ENCODE data around the gene ATP6V0A4.
"Not testable (repeated sequence)": the region's sequence is repeated elsewhere in the genome, so short reads cannot be mapped to it uniquely, and the experiment has no call there.

The ATP6V0A4 gene

DNA sequence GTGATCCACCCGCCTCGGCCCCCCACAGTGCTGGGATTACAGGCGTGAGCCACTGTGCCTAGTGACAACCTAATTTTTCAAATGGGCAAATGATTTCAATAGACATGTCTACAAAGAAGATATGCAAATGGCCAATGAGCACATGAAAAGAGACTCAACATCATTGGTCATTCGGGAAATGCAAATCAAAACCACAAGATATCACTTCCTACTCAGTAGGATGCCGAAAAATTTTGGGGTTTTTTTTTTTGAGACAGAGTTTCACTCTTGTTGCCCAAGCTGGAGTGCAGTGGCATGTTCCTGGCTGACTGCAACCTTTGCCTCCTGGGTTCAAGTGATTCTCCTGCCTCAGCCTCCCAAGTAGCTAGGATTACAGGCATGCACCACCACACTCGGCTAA lies 110.0 kb downstream of the ATP6V0A4 start:
- H2BK5ac ChIP-seq (ENCODE audit: low read depth, low read length, poor library complexity, severe bottlenecking); DNase-seq; H3K79me1 ChIP-seq (replicated peaks; ENCODE audit: low read length, poor library complexity, severe bottlenecking); H4K91ac ChIP-seq (ENCODE audit: low read length); H3K4me2 ChIP-seq (ENCODE audit: low read length, poor library complexity, severe bottlenecking); H2BK15ac ChIP-seq (ENCODE audit: low read depth, poor library complexity, severe bottlenecking); H3K4ac ChIP-seq (ENCODE audit: low read depth in 1 of 2, low read length in 2 of 2); H2BK12ac ChIP-seq (ENCODE audit: low read length in 2 of 2); H3K9me3 ChIP-seq (ENCODE audit: control insufficient read depth, low read length); H3K36me3 ChIP-seq (ENCODE audit: control insufficient read depth in 1 of 2, insufficient read depth in 2 of 2, low read depth in 1 of 2, low read length in 2 of 2); H3K9ac ChIP-seq (ENCODE audit: low read length); H2AK5ac ChIP-seq (ENCODE audit: low read length, severe bottlenecking); H3K18ac ChIP-seq (ENCODE audit: low read depth in 1 of 2, low read length in 2 of 2); H4K8ac ChIP-seq (ENCODE audit: low read length); H3K23ac ChIP-seq (ENCODE audit: low read length in 2 of 2); H3K14ac ChIP-seq (ENCODE audit: low read length in 2 of 2); H3K4me3 ChIP-seq (ENCODE audit: insufficient read depth in 1 of 2, low read depth in 1 of 2, low read length in 2 of 2); H3K27ac ChIP-seq (ENCODE audit: low read length, poor library complexity, severe bottlenecking); H2BK120ac ChIP-seq (ENCODE audit: low read depth, low read length); H3K27me3 ChIP-seq (ENCODE audit: control insufficient read depth in 1 of 2, insufficient read depth in 1 of 2, low read length in 2 of 2); H3K4me1 ChIP-seq (ENCODE audit: control insufficient read depth, insufficient read depth, low read depth, low read length); H2AFZ ChIP-seq (ENCODE audit: low read depth, low read length): not testable (repeated sequence)
- WGBS = 88% methylated on average over 4 of the region's 6 CpGs

DNA sequence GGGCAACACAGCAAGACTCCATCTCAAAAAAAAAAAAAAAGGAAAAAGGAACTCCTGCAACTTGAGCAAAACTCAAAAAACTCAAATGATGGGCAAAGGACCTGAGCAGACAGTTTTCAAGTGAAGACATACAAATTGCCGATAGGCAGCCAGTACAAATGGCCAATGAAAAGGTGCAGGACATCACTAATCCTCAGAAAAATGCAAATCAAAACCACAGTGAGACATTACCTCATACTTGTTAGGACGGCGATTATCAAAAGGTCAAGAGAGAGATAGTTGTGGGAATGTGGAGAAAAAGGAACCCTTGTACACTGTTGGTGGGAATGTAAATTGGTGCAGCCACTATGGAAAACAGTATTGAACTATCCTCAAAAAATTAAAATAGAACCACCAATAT lies 113.7 kb downstream of the ATP6V0A4 start:
- Histone ChIP-seq H3K9ac (ENCODE audit: low read length) (no peak overlapping the region), H3K9me3 (ENCODE audit: control insufficient read depth, low read length) (no peaks in the 10 kb centered on the region), H2AFZ (ENCODE audit: low read depth, low read length) (no peak overlapping the region), H3K27me3 (ENCODE audit: control insufficient read depth in 1 of 2, insufficient read depth in 1 of 2, low read length in 2 of 2) (no peaks in the 10 kb centered on the region), H3K4me2 (ENCODE audit: low read length, poor library complexity, severe bottlenecking) (no peak overlapping the region), H4K8ac (ENCODE audit: low read length) (no peak overlapping the region), H2BK15ac (ENCODE audit: low read depth, poor library complexity, severe bottlenecking) (no peak overlapping the region), H2BK12ac (ENCODE audit: low read length in 2 of 2) (no peak overlapping the region), H3K79me1 (replicated peaks; ENCODE audit: low read length, poor library complexity, severe bottlenecking) (no peaks in the 10 kb centered on the region), H2AK5ac (ENCODE audit: low read length, severe bottlenecking) (no peak overlapping the region), H3K4me3 (ENCODE audit: insufficient read depth in 1 of 2, low read depth in 1 of 2, low read length in 2 of 2) (no peak overlapping the region), H3K18ac (ENCODE audit: low read depth in 1 of 2, low read length in 2 of 2) (no peak overlapping the region), H3K4ac (ENCODE audit: low read depth in 1 of 2, low read length in 2 of 2) (no peak overlapping the region), H3K27ac (ENCODE audit: low read length, poor library complexity, severe bottlenecking) (no peak overlapping the region), H3K23ac (ENCODE audit: low read length in 2 of 2) (no peak overlapping the region), H2BK120ac (ENCODE audit: low read depth, low read length) (no peak overlapping the region), H4K91ac (ENCODE audit: low read length) (no peak overlapping the region), H3K4me1 (ENCODE audit: control insufficient read depth, insufficient read depth, low read depth, low read length) (no peaks in the 10 kb centered on the region), H2BK5ac (ENCODE audit: low read depth, low read length, poor library complexity, severe bottlenecking) (no peak overlapping the region), H3K36me3 (ENCODE audit: control insufficient read depth in 1 of 2, insufficient read depth in 2 of 2, low read depth in 1 of 2, low read length in 2 of 2) (no peaks in the 10 kb centered on the region), H3K14ac (ENCODE audit: low read length in 2 of 2) (no peak overlapping the region)
- no peak for DNase-seq
- WGBS = 87% methylated on average over 3 of the region's 3 CpGs

DNA sequence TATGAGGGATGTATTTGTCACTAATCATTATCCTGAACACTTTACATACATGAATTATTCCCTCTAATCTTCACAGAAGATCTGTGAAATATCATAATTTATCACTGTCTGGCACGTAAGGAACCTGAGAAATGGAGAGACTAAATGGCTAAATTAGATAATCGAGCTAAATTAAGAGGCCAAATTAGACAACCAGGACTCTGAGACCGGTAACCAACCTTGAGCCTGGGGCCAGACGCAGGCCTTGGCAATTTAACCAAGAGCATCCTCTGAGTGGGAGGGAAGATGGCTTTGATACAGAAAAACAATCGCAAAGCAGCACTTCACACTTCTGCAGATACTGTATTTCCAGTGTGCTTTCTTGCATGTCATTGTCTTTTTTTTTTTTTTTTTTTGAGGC lies 118.2 kb downstream of the ATP6V0A4 start:
- no peak overlapping the region for H3K23ac ChIP-seq (ENCODE audit: low read length in 2 of 2)

DNA sequence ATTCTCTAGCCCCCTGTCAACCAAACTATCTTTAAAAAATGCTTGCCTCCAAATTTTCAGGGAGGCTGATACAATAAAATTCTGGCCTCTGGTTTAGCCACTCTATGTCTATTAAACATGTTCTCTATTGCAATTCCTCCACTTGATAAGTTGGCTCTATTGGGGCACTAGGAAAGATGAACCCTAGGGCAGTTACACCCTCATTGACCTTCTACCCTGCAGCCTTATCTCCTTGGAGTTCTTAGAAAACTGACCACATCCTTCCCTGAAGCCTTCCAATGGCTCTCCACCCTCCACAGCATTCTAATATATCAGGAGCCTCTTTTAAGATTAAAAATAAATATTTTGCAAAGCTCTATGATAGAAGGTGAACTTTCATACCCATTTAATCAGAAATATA lies 127.4 kb downstream of the ATP6V0A4 start:
- Histone ChIP-seq H3K18ac (ENCODE audit: low read depth in 1 of 2, low read length in 2 of 2) (no peak overlapping the region), H3K36me3 (ENCODE audit: control insufficient read depth in 1 of 2, insufficient read depth in 2 of 2, low read depth in 1 of 2, low read length in 2 of 2) (no peaks in the 10 kb centered on the region), H4K8ac (ENCODE audit: low read length) (no peak overlapping the region), H2BK120ac (ENCODE audit: low read depth, low read length) (no peak overlapping the region), H2BK15ac (ENCODE audit: low read depth, poor library complexity, severe bottlenecking) (no peak overlapping the region), H3K14ac (ENCODE audit: low read length in 2 of 2) (no peak overlapping the region), H3K23ac (ENCODE audit: low read length in 2 of 2) (no peak overlapping the region), H2BK12ac (ENCODE audit: low read length in 2 of 2) (no peak overlapping the region), H2AK5ac (ENCODE audit: low read length, severe bottlenecking) (no peak overlapping the region), H4K91ac (ENCODE audit: low read length) (no peak overlapping the region), H3K4ac (ENCODE audit: low read depth in 1 of 2, low read length in 2 of 2) (no peak overlapping the region), H2AFZ (ENCODE audit: low read depth, low read length) (no peak overlapping the region), H3K4me2 (ENCODE audit: low read length, poor library complexity, severe bottlenecking) (no peak overlapping the region), H3K4me3 (ENCODE audit: insufficient read depth in 1 of 2, low read depth in 1 of 2, low read length in 2 of 2) (no peak overlapping the region), H3K4me1 (ENCODE audit: control insufficient read depth, insufficient read depth, low read depth, low read length) (no peaks in the 10 kb centered on the region), H3K9me3 (ENCODE audit: control insufficient read depth, low read length) (no peaks in the 10 kb centered on the region), H3K79me1 (replicated peaks; ENCODE audit: low read length, poor library complexity, severe bottlenecking) (no peaks in the 10 kb centered on the region), H2BK5ac (ENCODE audit: low read depth, low read length, poor library complexity, severe bottlenecking) (no peak overlapping the region), H3K9ac (ENCODE audit: low read length) (no peak overlapping the region), H3K27ac (ENCODE audit: low read length, poor library complexity, severe bottlenecking) (no peak overlapping the region), H3K27me3 (ENCODE audit: control insufficient read depth in 1 of 2, insufficient read depth in 1 of 2, low read length in 2 of 2) (peaks cover under 1 to 26% of the 10 kb centered on the region in 2 experiments)
- no peak for DNase-seq

More for the DNA sequence above, 118.2 kb downstream of the ATP6V0A4 start:
- no peak overlapping the region for H2BK15ac ChIP-seq (ENCODE audit: low read depth, poor library complexity, severe bottlenecking)
- no peak overlapping the region for H2BK120ac ChIP-seq (ENCODE audit: low read depth, low read length)
- no peaks in the 10 kb centered on the region for H3K4me1 ChIP-seq (ENCODE audit: control insufficient read depth, insufficient read depth, low read depth, low read length)
- H2AFZ ChIP-seq (ENCODE audit: low read depth, low read length) = no peak overlapping the region
- H3K14ac ChIP-seq (ENCODE audit: low read length in 2 of 2) = no peak overlapping the region
- H3K27ac ChIP-seq (ENCODE audit: low read length, poor library complexity, severe bottlenecking) = no peak overlapping the region
- H3K9me3 ChIP-seq (ENCODE audit: control insufficient read depth, low read length) = peaks cover 2% of the 10 kb centered on the region
- H4K91ac ChIP-seq (ENCODE audit: low read length) = no peak overlapping the region
- no peak overlapping the region for H3K4me2 ChIP-seq (ENCODE audit: low read length, poor library complexity, severe bottlenecking)
- no peaks in the 10 kb centered on the region for H3K27me3 ChIP-seq (ENCODE audit: control insufficient read depth in 1 of 2, insufficient read depth in 1 of 2, low read length in 2 of 2)
- no peak overlapping the region for H2AK5ac ChIP-seq (ENCODE audit: low read length, severe bottlenecking)
- H2BK12ac ChIP-seq (ENCODE audit: low read length in 2 of 2) = no peak overlapping the region
- no peak overlapping the region for H3K4ac ChIP-seq (ENCODE audit: low read depth in 1 of 2, low read length in 2 of 2)
- no peak overlapping the region for H3K4me3 ChIP-seq (ENCODE audit: insufficient read depth in 1 of 2, low read depth in 1 of 2, low read length in 2 of 2)
- no peak for DNase-seq
- 68% methylated on average over 4 of the region's 5 CpGs for WGBS
- H2BK5ac ChIP-seq (ENCODE audit: low read depth, low read length, poor library complexity, severe bottlenecking) = no peak overlapping the region
- no peak overlapping the region for H3K9ac ChIP-seq (ENCODE audit: low read length)
- H3K36me3 ChIP-seq (ENCODE audit: control insufficient read depth in 1 of 2, insufficient read depth in 2 of 2, low read depth in 1 of 2, low read length in 2 of 2) = no peaks in the 10 kb centered on the region
- H4K8ac ChIP-seq (ENCODE audit: low read length) = no peak overlapping the region
- no peaks in the 10 kb centered on the region for H3K79me1 ChIP-seq (replicated peaks; ENCODE audit: low read length, poor library complexity, severe bottlenecking)
- no peak overlapping the region for H3K18ac ChIP-seq (ENCODE audit: low read depth in 1 of 2, low read length in 2 of 2)

Measured in mesenchymal stem cell (in vitro differentiated cells and primary cell).